Glutamatergic neuron (in vitro differentiated cells): Measurements from ENCODE around the gene KCNA3. TPM values are rescaled to one million over a fixed set of nuclear protein-coding genes. Genes with fewer than 3 reads are reported as not detected.

Experiments
- DNase-seq: peaks from one replicate; pipeline ENCODE4 v3.0.0; 2022
- H3K27ac Mint-ChIP-seq: one replicate; pipeline ENCODE4 v1.8.0; 2020; ENCODE audit warnings: mild to moderate bottlenecking, mixed read lengths, inconsistent platforms; ENCODE audit not compliant: unreplicated experiment
- H3K27me3 Mint-ChIP-seq: one replicate; pipeline ENCODE4 v1.8.0; 2020; ENCODE audit warnings: mild to moderate bottlenecking, moderate library complexity, mixed read lengths, inconsistent platforms; ENCODE audit not compliant: unreplicated experiment
- H3K36me3 Mint-ChIP-seq: one replicate; pipeline ENCODE4 v1.8.0; 2020; ENCODE audit warnings: mild to moderate bottlenecking, mixed read lengths, inconsistent platforms; ENCODE audit not compliant: unreplicated experiment
- H3K4me1 Mint-ChIP-seq: one replicate; pipeline ENCODE4 v1.8.0; 2020; ENCODE audit warnings: mild to moderate bottlenecking, low read depth, mixed read lengths, inconsistent platforms; ENCODE audit not compliant: unreplicated experiment
- H3K4me3 Mint-ChIP-seq: one replicate; pipeline ENCODE4 v1.8.0; 2020; ENCODE audit warnings: mild to moderate bottlenecking, mixed read lengths, inconsistent platforms; ENCODE audit not compliant: unreplicated experiment
- H3K9me3 Mint-ChIP-seq: one replicate; pipeline ENCODE4 v1.8.0; 2020; ENCODE audit warnings: mild to moderate bottlenecking, moderate library complexity, mixed read lengths, inconsistent platforms; ENCODE audit not compliant: unreplicated experiment
- total RNA-seq: library from RNA; stranded (reverse); fragmentation: NEBNext Ultra II Directional; extraction: Animal tissue kit (Norgen Biotek cat#: 25700); gene quantifications from one replicate; pipeline ENCODE4 v1.2.1, GENCODE V29; 2021; ENCODE audit not compliant: unreplicated experiment
- TF ChIP-seq, protein P1 (sequence below): fragments of 200-600 bp; sonication (generic); IDR thresholded peaks from one replicate; pipeline ENCODE4 v1.5.0; 2021; ENCODE audit not compliant: partially characterized antibody, unreplicated experiment

The KCNA3 gene
- total RNA-seq, 1 donor from 2014 or later, result 2.7 TPM

DNA sequence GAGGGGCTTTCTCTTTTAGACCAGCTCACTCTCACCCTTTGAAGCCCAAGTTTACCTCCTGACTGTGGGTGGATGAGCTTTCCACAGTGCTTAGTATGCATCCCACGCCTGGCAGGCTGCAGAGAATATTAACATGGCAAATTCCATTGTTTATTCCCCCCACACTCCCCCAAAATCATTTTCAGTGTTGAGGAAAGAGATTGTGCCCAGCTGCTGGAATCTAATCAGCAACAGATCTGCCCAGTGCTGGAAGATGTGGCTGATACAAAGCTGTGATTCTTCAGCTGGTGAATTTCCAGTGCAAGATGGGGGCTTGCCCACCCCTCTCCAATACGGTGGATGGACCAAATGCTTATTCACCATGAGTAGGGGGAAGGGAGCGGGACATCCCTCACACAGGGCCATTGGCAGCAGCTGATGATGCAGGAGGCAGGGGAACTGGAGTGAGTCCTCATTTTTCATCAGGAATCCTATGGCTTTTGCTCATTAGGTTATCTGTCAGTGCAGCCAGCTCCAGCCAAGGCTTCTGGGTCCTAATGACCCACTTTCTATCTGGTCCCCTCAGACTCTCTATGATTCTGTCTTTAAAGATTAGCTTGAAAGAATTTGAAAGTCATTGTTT is 39.7 kb upstream of the KCNA3 start:
- peaks cover 2% of the 10 kb centered on the region for H3K27me3 Mint-ChIP-seq
- H3K36me3 Mint-ChIP-seq, result no peaks in the 10 kb centered on the region
- H3K9me3 Mint-ChIP-seq, result peaks cover 3% of the 10 kb centered on the region
- TF ChIP-seq, protein P1, sequence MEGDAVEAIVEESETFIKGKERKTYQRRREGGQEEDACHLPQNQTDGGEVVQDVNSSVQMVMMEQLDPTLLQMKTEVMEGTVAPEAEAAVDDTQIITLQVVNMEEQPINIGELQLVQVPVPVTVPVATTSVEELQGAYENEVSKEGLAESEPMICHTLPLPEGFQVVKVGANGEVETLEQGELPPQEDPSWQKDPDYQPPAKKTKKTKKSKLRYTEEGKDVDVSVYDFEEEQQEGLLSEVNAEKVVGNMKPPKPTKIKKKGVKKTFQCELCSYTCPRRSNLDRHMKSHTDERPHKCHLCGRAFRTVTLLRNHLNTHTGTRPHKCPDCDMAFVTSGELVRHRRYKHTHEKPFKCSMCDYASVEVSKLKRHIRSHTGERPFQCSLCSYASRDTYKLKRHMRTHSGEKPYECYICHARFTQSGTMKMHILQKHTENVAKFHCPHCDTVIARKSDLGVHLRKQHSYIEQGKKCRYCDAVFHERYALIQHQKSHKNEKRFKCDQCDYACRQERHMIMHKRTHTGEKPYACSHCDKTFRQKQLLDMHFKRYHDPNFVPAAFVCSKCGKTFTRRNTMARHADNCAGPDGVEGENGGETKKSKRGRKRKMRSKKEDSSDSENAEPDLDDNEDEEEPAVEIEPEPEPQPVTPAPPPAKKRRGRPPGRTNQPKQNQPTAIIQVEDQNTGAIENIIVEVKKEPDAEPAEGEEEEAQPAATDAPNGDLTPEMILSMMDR, result no peak
- no peak overlapping the region for H3K27ac Mint-ChIP-seq
- H3K4me1 Mint-ChIP-seq, result peaks cover 5% of the 10 kb centered on the region
- no peak overlapping the region for H3K4me3 Mint-ChIP-seq
- no peak for DNase-seq

DNA sequence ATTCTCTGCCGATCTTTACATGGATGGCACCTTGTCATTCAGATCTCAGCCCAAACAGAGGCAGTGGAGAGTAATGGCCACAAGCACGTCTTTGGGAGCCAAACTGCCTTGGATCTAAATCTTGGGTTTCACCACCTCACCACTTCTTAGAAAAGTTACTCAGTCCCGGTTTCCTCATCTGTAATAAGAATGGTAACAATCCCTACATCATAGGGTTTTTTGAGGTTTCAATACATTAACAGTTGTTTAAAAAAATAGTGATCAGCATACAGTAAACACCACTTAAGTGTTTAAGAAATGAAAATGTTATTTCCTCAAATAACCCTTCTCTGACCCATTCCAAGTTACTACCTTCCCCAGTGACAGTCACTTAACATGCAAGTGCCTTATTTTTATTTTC is 38.5 kb upstream of the KCNA3 start:
- Mint-ChIP-seq H3K27me3 (peaks cover under 1% of the 10 kb centered on the region), H3K27ac (no peak overlapping the region), H3K36me3 (no peaks in the 10 kb centered on the region), H3K4me1 (peaks cover 11% of the 10 kb centered on the region), H3K9me3 (peaks cover 3% of the 10 kb centered on the region), H3K4me3 (no peak overlapping the region)
- DNase-seq, result no peak
- TF ChIP-seq, protein P1, result no peak

DNA sequence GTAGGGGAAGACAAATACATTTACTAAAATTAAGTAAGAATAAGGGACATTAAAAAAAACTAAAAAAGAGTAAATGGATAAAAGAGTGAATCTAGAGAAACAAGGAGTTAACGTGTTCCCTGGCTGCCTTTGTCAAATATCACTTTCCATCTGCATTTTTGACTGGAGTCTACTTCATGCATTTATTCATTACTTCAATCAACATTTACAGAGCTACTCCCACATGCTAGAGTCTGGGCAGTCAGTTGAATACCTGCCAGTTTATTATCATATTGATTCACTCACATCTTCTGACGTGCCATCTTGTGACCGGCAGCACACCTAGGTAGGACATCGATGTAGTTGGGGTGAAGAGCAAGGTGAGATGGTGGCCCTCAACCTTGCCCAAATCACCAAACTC is 35.6 kb upstream of the KCNA3 start:
- Mint-ChIP-seq H3K4me1 (peaks cover 11% of the 10 kb centered on the region), H3K4me3 (no peak overlapping the region), H3K27me3 (no peaks in the 10 kb centered on the region), H3K27ac (no peak overlapping the region), H3K9me3 (peaks cover 3% of the 10 kb centered on the region), H3K36me3 (no peaks in the 10 kb centered on the region)
- TF ChIP-seq, protein P1, result no peak
- DNase-seq, result no peak

DNA sequence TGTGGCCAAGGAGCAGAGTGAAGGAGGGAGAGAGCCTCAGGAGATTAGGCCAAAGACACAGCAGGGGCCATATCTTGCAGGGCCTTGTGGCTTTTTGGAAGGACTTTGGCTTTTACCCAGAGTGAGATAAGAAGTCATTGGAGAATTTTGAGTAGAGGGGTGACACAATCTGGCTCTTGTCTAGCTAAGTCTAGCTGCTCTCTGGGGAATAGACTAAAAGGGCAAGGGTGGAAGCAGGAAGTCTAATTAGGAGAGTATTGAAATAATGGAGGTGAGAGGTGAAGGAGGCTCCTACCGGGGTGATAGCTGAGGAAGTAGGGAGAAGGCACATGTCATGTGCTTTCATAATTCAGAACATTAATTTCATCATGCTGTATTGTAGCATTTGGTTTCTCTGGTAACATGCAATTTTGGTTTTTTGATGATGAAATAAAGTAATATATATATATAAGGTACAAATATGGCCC is 34.3 kb upstream of the KCNA3 start:
- TF ChIP-seq, protein P1, result no peak

GRCh38 chr1:110707232-110707631 is 32.5 kb upstream of the KCNA3 start:
- peaks cover 1% of the 10 kb centered on the region for H3K9me3 Mint-ChIP-seq
- TF ChIP-seq, protein P1, result no peak
- no peaks in the 10 kb centered on the region for H3K36me3 Mint-ChIP-seq
- H3K27ac Mint-ChIP-seq, result no peak overlapping the region
- H3K4me1 Mint-ChIP-seq, result peaks cover 6% of the 10 kb centered on the region
- no peak overlapping the region for H3K4me3 Mint-ChIP-seq
- no peak for DNase-seq
- peaks cover 3% of the 10 kb centered on the region for H3K27me3 Mint-ChIP-seq

More for the DNA sequence above, 34.3 kb upstream of the KCNA3 start:
- Mint-ChIP-seq H3K4me3 (no peak overlapping the region), H3K27me3 (no peaks in the 10 kb centered on the region), H3K27ac (no peak overlapping the region), H3K4me1 (peaks cover 6% of the 10 kb centered on the region), H3K36me3 (no peaks in the 10 kb centered on the region), H3K9me3 (peaks cover 5% of the 10 kb centered on the region)
- DNase-seq, result no peak
